GM18520 (cell line): Measurements from ENCODE around the gene LDAF1.
"Not testable (repeated sequence)": the region's sequence is repeated elsewhere in the genome, so short reads cannot be mapped to it uniquely, and the experiment has no call there.

ENCODE experiments used
- ATAC-seq: cut with Tn5 transposase; IDR thresholded peaks from one replicate; pipeline ENCODE4 v1.9.1; 2021; ENCODE audit not compliant: unreplicated experiment

The LDAF1 gene

DNA sequence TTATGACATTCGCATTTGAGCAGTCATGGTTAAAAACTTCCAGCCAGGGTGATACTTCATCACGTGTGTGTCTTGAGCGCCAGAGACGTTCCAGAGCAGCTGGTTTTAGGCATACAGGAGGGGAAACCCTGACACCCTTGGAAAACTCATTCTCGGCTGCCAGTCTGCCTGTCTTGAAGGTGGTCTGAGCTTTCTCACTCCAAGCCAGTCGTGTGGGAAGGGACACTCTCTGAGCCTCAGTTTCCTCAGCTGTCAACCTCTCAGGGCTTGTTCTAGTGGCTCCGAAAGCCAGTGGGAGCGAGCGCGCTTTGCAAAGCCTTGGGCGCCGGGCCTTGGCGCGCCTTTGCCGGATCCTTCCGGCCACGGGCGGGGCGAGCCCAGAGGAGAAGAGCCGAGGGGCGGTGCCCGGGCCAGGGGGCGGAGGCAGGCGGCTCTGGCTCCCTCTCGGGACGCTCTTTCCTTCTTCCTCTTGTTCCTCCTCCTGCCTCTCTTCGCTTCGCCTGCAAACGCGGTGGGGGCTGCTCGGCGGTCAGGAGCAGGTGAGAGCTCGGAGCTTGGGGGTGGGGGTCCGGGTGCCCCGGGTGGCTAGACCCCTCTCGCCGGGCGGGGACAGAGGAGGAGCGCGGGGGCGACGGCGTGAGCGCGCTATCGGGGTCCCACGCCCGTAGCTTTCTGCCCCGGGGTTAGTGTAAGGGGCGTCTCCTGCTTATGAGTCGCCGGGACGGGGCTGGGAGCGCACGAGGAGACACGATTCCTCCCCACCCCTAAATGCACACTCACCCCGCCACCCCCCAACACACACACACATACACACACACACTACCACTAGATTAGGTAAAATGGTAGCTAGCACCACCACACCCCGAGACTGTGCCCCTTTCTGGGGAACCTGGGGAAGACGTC is at the start of gene LDAF1:
TSS of gene LDAF1 (plus strand) at position 467 of the 903 bp plus-strand sequence. CDS start 2,509 bp downstream, outside the sequence.
- peak; percentile 44 for ATAC-seq

DNA sequence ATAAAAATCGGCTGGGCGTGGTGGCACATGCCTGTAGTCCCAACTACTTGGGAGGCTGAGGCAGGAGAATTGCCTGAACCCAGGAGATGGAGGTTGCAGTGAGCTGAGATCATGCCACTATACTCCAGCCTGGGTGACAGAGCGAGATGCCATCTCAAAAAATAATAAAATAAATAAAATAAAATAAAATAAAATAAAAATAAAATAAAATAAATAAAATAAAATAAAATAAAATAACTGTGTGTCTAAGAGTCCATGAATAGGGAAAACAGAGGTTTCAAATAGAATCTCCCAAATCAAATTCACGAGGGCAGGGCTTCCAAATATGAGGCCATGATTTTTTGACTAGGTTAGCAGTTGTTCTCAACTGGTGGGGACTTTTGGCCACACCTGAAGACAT is 42.9 kb upstream of the LDAF1 start:
- ATAC-seq, result not testable (repeated sequence)

DNA sequence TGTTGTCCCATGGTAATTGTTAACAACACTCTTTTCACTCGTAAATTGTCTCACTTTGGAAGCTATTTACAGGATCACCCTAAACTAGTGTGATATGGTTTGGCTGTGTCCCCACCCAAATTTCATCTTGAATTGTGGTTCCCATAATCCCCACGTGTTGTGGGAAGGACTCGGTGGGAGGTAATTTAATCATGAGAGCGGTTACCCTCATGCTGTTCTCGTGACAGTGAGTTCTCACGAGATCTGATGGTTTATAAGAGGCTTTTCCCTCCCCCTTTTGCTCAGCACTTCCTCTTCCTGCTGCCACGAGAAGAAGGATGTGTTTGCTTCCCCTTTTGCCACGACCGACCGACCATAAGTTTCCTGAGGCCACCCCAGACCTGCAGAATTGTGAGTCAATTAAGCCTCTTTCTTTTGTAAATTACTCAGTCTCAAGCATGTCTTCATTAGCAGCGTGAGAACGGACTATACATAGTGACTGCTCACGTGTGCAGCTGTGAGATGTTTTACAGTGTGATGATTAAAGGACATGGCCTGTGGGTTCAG is 42.3 kb upstream of the LDAF1 start:
- ATAC-seq, result no peak

DNA sequence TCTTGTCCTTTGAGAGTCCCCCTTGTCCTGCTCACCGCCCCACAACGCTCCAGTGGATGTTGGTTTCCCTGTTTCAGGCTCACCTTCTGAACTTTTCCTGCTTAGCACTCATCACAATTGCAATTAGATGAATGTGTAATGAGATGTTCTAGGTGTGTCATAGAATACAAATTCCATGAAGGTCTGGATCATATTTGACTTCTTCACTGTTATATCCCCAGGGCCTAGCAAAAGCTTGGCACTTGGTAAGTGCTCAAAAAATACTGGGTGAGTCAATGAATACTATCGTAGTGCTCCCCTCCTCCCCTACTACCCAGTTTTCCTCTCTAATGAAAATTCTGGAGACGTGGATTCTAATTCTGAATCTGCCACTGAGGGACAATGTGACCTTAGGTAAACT is 40.9 kb upstream of the LDAF1 start:
- ATAC-seq, result no peak

DNA sequence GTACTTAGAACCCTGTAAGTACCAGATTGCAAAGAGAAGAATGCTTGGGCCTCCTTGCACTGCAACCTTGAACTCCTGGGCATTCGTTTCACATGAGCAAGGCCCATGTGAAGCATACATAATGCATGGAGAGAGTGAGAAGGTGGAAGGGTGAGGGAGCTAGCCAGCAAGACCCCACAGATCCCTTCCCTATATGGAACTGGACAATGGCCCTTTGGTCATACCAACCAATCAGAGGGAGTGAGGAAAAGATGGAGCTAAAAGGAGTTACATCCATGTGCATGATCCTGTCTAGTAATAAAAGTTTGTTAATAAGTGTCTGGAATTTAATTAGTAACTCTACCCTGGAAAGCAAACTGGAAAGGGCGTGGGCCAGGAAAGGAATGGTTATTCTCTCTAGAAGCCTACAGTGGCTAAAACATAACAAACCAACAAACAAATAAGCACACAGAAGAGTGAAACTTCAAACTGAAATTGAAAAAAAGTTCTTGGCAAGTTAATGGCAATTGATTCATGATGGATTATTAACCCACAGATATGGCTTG is 37.4 kb upstream of the LDAF1 start:
- no peak for ATAC-seq

DNA sequence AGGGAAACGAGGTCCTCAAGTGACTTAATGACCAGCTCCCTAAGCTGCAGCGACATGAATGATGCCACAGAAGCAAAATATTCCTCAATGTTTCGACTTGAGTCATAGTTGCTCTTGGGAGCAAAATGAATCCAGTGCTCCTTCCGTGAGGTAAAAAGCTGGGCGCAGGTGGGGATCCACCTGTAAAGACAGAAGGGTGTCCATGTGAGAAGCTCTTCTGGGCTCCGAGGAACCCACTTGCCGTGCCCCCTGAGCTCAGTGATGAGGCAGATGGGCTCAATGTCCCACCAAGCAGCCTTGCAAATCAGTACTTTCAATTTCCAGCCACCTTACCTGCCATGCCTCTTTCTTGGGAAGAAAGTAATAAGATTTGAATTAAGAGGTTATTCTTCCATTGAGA is 33.3 kb upstream of the LDAF1 start:
- no peak for ATAC-seq

DNA sequence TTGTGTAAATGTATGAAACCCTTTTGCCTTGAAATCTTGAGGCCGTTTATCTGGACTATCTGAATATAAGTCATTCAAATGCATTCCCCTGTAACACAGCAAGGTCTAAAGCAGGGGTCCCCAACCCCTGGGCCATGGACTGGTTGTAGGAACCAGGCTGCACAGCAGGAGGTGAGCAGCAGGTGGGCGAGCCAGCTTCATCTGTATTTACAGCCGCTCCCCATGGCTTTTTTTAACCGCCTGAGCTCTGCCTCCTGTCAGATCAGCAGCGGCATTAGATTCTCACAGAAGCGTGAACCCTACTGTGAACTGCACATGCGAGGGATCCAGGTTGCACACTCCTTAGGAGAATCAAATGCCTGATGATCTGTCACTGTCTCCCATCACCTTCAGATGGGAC is 32.0 kb upstream of the LDAF1 start:
- no peak for ATAC-seq

DNA sequence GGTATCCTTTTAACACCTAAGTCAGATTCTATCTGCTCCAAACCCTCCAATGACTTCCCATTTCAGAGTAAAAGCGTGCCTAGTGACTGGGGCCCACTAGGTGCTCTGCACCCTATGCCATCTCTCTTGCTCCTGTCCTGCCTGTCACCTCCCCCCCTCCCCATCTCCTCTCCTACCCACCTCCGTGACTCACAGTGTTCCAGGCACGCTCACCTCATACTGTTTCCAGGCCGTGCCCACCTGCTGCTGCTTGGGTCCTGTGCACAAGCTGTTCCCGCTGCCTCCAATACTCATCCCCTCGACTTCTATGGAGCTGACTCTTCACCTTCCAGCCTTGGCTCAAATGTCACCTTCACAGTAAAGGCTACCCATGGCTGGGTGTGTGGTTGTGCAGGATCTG is 29.5 kb upstream of the LDAF1 start:
- ATAC-seq, result no peak

DNA sequence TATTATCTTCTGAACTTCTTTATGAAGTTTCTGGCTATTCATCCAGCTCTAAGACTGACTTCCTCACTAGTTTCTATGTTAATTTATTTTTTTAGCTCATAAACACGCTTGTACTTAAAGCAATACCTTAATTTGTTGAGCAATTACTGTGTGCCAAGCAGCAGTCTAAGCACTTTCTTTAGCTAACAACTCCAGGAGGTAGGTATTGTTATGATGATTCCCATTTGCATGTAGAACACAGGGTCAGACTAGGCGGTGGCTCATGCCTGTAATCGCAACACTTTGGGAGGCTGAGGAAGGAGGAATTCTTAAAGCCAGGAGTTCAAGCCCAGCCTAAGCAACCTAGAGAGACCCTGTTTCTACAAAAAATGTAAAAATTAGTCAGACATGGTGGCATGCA is 27.7 kb upstream of the LDAF1 start:
- no peak for ATAC-seq

DNA sequence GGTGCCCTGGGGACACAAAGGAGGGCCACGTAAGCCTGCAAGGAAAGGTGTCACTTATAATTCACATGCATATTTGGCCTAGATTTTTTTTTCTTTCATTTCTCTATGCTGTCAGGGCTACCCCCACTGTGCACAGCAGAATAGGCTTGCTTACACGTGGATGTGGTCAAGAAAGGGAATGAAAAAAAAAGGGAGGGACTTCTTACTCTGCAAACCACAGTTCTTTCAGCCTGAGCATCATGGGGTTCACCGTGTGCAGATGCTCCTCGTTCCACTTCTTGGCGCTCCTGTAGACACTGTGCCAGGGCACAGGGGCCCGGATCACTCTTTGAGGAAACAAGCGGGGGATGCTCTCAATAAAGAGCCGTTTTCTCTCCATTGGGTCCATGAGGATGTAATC is 24.4 kb upstream of the LDAF1 start:
- ATAC-seq, result no peak

DNA sequence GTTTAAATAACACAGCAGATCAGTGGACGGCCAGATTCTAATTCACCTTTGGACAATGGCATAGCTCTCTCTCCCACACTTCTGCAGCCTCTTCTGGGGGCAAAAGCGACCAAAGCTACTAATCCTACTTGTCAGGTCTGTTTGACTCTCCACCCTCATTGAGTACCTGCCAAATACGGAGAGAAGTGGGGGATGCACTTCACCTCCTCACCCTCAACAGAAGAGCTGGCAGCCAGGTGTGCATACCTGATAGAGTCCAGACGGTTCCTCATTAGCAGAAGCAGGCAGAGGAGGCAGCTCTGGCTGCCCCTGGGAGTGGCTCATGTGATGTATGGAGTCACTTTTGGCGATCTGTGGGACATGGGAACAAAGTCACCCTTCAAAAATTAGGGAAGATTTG is 12.7 kb upstream of the LDAF1 start:
- no peak for ATAC-seq

DNA sequence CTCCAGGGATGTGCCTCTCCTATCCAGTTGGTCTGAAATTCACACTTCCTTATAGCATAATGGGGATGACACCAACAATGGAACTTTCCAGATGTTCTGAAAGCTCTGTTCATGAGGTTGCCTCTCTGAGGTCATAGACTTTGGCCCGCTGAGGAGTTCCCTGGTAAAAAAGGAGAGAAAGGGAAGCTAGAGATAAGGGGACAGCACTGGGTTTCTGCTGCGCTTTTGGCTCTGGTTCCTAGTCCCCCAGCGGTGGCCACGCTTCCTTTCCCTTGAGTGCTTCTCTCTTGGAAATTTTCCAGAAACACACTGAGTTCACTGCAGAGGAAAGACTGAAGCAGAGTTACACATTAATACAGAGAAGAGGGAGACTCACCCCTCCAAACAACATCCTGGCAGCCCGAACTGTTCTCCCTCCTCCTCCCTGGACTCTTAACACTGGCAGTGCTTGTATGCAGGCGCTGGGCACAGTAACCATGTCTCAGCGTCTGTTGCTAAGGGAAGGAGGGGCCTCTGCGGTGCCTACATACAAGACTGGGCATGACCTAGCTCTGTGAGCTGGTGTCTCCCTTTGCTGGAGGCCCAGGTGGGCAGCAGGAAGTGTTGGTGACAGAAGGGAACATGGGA is 8.0 kb upstream of the LDAF1 start, which contains the start of gene DNAH3:
TSS of gene DNAH3 (minus strand) at position 472 of the 627 bp plus-strand sequence. CDS start 527 bp downstream, outside the sequence.
- no peak for ATAC-seq

DNA sequence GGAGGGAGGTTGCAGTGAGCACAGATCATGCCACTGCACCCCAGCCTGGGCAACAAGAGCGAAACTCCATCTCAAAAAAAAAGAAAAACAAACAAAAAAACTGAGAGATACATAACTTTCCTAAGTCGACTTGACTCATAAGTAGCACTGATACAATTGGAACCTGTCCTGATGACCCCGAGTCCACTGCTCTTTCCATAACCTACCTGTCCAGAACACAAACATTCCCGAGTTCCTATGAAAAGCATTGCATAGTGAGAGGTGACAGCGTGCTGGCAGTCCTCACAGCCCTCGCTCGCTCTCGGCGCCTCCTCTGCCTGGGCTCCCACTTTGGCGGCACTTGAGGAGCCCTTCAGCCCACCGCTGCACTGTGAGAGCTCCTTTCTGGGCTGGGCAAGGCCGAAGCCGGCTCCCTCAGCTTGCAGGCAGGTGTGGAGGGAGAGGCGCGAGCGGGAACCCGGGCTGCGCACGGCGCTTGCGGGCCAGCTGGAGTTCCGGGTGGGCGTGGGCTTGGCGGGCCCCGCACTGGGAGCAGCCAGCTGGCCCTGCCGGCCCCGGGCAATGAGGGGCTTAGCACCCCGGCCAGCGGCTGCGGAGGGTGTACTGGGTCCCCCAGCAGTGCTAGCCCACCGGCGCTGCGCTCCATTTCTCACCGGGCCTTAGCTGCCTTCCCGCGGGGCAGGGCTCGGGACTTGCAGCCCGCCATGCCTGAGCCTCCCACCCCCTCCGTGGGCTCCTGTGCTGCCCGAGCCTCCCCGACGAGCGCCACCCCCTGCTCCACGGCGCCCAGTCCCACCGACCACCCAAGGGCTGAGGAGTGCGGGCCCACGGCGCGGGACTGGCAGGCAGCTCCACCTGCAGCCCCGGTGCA is 6.1 kb upstream of the LDAF1 start:
- not testable (repeated sequence) for ATAC-seq

DNA sequence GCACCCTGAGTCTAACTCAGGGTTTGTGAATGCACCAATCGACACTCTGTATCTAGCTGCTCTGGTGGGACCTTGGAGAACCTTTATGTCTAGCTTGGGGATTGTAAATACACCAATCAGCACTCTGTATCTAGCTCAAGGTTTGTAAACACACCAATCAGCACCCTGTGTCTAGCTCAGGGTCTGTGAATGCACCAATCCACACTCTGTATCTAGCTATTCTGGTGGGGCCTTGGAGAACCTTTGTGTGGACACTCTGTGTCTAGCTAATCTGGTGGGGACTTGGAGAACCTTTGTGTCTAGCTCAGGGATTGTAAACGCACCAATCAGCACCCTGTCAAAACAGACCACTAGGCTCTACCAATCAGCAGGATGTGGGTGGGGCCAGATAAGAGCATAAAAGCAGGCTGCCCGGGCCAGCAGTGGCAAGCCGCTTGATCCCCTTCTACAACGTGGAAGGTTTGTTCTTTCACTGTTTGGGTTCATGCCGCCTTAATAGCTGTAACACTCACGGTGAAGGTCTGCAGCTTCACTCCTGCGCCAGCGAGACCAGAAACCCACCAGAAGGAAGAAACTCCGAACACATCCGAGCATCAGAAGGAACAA is 5.2 kb upstream of the LDAF1 start:
- not testable (repeated sequence) for ATAC-seq

DNA sequence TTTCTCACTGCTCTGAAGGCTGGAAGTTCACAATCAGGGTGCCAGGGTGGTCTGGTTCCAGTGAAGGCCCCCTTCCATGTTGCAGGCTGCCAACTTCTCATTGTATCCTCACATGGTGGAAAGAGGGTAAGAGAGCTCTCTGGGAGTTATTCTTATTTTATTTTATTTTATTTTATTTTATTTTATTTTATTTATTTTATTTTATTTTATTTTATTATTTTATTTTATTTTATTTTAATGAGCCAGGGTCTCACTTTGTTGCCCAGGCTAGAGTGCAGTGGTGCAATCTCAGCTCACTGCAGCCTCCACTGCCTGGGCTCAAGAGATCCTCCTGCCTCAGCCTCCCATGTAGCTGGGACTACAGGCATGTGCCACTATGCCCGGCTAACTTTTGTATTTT is 2.5 kb upstream of the LDAF1 start:
- not testable (repeated sequence) for ATAC-seq

DNA sequence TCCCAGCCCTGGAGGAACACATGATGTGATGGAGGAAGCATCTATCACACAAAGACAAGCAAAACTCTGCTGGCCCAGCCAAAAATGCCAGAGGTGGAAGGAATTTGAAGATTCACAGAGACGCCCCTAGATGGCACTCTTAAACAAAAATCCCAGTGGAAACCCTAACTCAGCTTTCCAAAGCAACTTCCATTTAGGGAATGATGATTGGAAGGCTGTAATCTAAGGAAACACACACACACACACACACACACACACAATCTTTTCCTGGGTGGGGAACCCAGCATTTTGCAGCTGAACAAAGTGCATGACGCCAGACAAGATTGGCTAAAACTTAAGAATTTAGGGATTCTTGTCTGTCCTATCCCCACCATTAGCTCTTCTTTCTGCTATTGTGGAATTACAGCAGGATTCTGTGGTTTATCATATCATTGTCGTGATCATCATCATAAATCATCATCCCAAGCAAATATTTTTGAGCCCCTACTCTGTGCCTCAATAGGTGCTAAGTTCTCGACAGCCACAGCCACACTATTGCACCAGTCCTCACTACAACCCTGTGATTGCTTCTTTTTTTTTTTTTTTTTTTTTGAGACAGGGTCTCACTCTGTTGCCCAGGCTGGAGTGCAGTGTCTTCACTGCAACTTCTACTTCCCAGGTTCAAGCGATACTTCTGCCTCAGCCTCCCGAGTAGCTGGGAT is 1.6 kb upstream of the LDAF1 start:
- no peak for ATAC-seq

DNA sequence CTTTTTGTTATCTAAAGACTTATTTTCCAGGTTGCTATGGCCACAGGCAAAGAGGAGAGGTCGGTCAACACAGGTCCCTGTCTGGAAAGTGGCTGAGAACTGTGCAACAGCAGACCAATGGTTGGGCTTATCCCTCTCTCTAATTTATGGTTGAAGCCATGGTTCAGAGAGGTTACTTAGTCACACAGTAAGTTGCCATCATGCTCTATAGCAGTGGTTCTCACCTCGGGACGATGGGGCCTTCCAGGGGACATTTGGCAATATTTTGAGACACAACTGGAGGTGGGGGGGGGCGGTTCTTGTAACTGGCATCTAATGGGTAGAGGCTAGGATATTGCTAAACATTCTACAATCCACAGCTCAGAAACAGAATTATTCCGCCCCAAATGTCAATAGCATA is 842 bp upstream of the LDAF1 start:
- ATAC-seq, result no peak

DNA sequence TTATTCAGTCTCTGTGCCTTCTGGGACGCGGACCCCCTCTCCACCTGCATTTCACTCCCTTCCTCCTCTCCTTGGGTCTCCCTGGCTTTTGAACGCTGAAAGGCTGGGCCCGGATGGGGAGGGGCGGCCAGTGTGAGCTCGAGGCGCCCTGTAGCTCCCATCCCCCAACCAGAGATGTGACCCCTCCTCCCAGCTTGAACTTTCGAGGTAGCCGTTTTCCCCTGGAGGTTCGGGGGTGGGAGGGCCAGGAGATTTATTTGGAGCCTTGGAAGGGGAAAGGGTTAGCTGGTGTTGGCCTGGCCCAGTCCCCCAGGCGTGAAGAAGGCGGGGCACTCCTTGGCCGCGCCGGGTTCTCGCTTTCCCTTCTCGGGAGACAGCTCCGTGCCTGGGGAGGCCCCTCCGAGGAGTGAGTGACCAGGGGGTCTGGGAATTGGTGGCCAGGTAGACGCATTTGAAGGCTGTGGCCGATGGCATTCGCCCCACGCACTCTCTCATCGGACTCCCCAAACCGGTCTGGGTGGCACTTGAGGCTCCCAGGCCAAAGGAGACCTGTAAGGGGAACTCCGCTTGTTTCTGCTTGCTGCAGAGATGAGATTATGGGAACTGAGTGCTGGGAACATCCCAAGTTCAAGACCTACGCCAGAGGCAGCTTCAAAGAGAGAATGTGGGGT is 942 bp downstream of the LDAF1 start:
- no peak for ATAC-seq

DNA sequence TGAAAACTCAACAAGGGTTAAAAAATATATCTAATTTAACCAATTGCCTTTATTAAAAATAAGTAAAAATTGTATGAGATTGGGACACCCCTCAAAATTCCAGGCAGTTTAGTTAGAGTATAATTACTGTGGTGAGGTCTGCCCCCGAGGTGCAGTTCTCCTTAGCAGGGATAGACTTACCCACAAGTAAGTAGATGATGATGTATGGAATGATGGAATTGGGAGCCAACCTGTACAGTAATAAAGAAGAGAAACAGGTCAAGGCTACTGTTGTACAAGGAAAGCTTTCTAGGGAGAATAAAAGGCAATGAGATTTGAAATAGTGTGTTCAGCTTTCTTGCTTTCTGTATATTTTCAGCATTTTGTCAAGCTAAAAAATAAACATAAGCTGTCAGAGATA is 1.8 kb downstream of the LDAF1 start:
- ATAC-seq, result no peak
